ENCODE results near the gene TCF4.

- TF ChIP-seq CTCF (IDR thresholded peaks at IDR 0.05) (no peak), REST (IDR thresholded peaks at IDR 0.05; ENCODE audit: insufficient read depth in 1 of 2, low read depth in 2 of 2, low read length in 1 of 2) (no peak)
Observed at GRCh38 chr18:55224086-55224625, 363.8 kb downstream of the TCF4 start.

Data from Panc1 (cell line).